Fibroblast of lung (primary cell): ENCODE results near the gene ROPN1L.
"Not testable (repeated sequence)": the region's sequence is repeated elsewhere in the genome, so short reads cannot be mapped to it uniquely, and the experiment has no call there.

Experiments used
- CTCF ChIP-seq, 2 donors: IDR thresholded peaks in 1 of 2; conservative IDR thresholded peaks in 1 of 2; 1 replicate in 1 of 2; 2 replicates in 1 of 2; pipeline ENCODE4 v1.5.1; 2011 to 2012; ENCODE audit warnings: low read length in 2 of 2, control low read depth in 1 of 2, inconsistent platforms in 1 of 2, low read depth in 1 of 2, mild to moderate bottlenecking in 1 of 2
- EZH2 ChIP-seq: IDR thresholded peaks from 2 replicates; pipeline ENCODE4 v1.5.1; 2012; ENCODE audit warnings: low read length, control low read depth, mild to moderate bottlenecking; ENCODE audit errors: missing control alignments

- not testable (repeated sequence) for TF ChIP-seq CTCF (conservative IDR thresholded peaks at IDR 0.05 in 1 of 2, IDR thresholded peaks at IDR 0.05 in 1 of 2; ENCODE audit: low read depth in 1 of 2, low read length in 2 of 2); EZH2
Measured at GRCh38 chr5:10514572-10514971, 72.9 kb downstream of the ROPN1L start.
